RWPE1 (cell line): ENCODE data around the gene MEX3A.

ENCODE experiments used
- CTCF ChIA-PET: fragments of 350-600 bp; sonication (Branson Sonifier 250); formaldehyde crosslinking; extraction: SDS; loops from one replicate; lab custom pipeline; 2021; lab: Yijun Ruan, JAX
- POLR2A ChIA-PET: fragments of 400-600 bp; formaldehyde crosslinking; extraction: SDS; loops from one replicate; lab custom pipeline; 2020; ENCODE audit warnings: antibody characterized with exemption; ENCODE audit not compliant: low non-redundant PET; lab: Yijun Ruan, JAX
- DNase-seq: peaks from one replicate; pipeline ENCODE4 v3.0.0; 2012; ENCODE audit warnings: low spot score
- H3K27ac ChIP-seq: fragments of 450-650 bp; 2 replicates; pipeline ENCODE4 v1.5.1; 2017
- TF ChIP-seq, protein P1 (sequence below): fragments of 450-650 bp; conservative IDR thresholded peaks from 2 replicates; pipeline ENCODE4 v1.5.1; 2017; ENCODE audit warnings: low read depth, mild to moderate bottlenecking

MEX3A gene

DNA sequence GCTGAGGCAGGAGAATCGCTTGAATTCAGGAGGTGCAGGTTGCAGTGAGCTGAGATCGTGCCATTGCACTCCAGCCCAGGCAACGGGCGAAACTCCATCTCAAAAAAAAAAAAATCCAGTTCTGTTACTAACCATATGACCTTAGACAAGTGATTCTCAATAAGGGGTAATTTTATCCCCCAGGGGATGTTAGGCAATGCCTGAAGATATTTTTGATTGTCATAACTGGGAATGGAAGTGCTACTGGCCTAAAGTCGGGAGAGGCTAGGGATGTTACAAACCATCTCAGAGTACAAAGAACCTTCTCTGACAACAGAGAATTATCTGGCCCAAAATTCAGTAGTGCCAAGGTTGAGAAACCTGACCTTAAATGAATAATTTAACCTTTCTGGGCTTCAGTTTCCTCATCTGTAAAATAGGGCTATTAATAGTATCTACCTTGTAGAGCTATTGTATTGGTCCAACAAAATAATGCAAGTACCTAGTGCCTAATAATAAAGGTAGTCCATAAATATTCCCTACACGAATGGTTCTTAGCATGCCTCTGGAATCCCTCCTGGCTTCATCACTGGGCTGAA is 26.5 kb upstream of the MEX3A start:
- CTCF ChIA-PET, result interaction anchor here (1.4 to 2.2 kb wide), 2 partner anchors 12 to 21 kb away, joined by 5 to 12 read pairs; no protein-coding TSS in a partner anchor
- POLR2A ChIA-PET, result no interaction called here
- DNase-seq, result no peak
- peak overlapping the region; percentile 54 for H3K27ac ChIP-seq
- TF ChIP-seq, protein P1, sequence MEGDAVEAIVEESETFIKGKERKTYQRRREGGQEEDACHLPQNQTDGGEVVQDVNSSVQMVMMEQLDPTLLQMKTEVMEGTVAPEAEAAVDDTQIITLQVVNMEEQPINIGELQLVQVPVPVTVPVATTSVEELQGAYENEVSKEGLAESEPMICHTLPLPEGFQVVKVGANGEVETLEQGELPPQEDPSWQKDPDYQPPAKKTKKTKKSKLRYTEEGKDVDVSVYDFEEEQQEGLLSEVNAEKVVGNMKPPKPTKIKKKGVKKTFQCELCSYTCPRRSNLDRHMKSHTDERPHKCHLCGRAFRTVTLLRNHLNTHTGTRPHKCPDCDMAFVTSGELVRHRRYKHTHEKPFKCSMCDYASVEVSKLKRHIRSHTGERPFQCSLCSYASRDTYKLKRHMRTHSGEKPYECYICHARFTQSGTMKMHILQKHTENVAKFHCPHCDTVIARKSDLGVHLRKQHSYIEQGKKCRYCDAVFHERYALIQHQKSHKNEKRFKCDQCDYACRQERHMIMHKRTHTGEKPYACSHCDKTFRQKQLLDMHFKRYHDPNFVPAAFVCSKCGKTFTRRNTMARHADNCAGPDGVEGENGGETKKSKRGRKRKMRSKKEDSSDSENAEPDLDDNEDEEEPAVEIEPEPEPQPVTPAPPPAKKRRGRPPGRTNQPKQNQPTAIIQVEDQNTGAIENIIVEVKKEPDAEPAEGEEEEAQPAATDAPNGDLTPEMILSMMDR, result no peak

DNA sequence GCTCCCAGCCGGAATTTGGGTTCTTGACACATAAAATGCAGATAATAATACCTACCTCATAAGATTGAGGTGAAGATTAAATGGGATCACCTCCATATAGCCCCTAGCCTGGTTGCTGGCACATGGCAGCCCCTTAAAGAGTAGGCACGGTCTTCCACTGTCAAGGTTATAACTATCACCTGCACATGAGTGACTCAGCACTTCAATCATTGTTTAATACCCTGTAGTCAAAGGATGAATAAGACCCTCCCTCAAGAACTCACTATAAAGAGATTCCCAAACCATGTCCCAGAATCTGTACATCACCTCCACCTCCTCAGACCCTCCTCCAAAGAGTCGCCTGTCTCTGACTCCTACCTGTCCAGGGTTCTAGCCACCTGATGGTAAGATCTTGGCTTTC is 25.8 kb upstream of the MEX3A start:
- POLR2A ChIA-PET, result no interaction called here
- TF ChIP-seq, protein P1, result no peak
- no peak for DNase-seq
- CTCF ChIA-PET, result interaction anchor here (1.4 to 1.8 kb wide), 2 partner anchors 11 to 22 kb away, joined by 5 to 6 read pairs; no protein-coding TSS in a partner anchor
- H3K27ac ChIP-seq, result peak overlapping the region; percentile 98

DNA sequence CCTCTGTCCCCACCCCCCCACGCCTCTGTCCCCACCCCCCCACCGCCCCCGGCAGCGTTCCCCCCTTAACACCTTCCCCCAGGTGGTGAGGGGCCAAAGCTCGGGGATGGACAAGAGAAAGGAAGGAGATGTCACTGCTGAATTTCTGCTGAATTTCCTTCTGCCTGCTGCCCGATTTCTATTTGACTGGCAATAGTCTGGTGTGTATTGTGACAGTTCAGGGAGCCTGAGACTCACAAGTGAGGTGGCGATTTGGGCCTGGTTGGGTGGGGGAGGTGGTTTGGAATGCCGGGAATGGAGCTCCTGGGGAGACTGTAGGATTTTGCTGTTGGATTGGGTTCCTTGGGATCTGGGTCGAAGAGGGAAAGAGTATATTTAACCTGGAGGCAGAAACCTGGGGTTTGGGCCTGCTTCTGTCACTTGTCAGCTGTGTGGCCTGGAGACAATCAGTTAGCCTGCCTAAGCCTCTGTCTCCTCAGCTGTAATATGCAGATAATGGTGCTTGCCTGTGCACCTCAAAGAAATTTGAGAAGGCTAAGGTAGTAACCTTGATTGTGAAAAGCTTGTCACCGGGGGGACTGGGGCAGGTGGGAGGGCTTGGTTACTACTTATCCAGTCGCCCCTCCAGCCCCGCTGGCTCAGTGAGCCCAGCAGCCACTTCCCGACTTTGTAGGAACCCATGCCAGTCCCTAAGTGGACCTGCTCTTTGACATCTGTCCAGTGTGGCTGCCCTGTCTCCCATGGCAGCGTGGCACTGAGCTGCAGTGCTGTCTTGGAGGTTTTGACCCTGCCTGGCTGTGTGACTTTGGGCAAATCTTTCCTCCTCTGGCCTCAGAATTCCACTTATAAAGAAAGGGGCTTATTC is 24.6 kb upstream of the MEX3A start:
- no peak for DNase-seq
- CTCF ChIA-PET, result interaction anchor here (0.6 to 1.8 kb wide), 2 partner anchors 10 to 25 kb away, joined by 3 to 6 read pairs; no protein-coding TSS in a partner anchor
- POLR2A ChIA-PET, result interaction anchor here (0.6 to 1.0 kb wide), 2 partner anchors 8 to 11 kb away, joined by 3 to 10 read pairs; partner anchors contain the start of gene LMNA
- peak overlapping the region; percentile 98 for H3K27ac ChIP-seq
- TF ChIP-seq, protein P1, result no peak

DNA sequence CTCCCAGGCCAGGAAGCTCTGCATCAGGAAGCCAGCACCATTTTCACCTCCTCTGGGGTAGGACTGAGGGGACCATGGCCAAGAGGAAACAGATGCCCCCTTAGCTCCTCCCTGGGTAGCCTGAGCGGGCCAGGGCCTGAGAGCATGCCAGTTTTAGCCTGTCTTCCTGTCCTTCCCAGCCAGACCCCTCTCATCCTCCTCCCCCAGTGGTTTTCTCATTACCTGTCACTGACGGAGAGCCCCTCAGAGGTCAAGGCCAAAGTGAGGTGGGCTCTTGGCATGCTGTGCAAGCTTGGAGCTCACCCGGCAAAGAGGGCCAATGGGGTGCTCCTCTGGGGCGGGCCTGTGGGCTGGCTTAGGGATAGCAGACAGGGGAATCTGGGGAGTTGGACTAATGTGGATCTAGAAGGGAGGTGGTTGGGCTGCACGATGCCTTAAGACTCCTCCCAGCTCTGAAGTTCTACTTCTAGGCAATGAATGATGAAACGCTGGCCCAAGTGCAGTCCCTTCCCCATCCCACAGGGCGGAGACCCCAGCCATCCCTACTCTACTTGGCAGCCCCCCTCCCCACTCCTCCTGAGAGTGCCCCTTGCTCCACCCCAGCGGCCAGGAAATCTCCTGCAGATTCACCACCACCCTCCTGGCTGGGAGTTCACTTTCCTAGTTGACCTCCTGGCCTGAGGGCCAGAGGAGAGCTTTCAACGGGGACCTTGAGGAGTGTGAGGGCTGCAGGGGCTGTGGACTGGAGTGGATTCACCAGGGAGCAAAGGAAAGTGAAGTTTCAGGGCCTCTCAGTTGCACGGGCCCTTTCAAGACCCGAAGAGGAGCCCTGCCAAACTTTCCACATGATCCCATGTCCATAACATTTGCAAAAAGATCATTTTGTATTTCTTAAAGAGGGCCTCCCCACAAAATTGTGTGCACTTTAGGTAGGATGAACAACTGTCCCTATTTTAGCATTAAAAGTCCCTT is 22.9 kb upstream of the MEX3A start:
- H3K27ac ChIP-seq, result peak overlapping the region; percentile 98
- TF ChIP-seq, protein P1, result no peak
- ChIA-PET POLR2A (interaction anchor here (0.5 kb wide), 1 partner anchor 142 kb away, joined by 3 read pairs; no protein-coding TSS in a partner anchor), CTCF (interaction anchor here (0.7 to 1.8 kb wide), 3 partner anchors 8 to 24 kb away, joined by 3 to 11 read pairs (median 5); no protein-coding TSS in a partner anchor)
- DNase-seq, result no peak

DNA sequence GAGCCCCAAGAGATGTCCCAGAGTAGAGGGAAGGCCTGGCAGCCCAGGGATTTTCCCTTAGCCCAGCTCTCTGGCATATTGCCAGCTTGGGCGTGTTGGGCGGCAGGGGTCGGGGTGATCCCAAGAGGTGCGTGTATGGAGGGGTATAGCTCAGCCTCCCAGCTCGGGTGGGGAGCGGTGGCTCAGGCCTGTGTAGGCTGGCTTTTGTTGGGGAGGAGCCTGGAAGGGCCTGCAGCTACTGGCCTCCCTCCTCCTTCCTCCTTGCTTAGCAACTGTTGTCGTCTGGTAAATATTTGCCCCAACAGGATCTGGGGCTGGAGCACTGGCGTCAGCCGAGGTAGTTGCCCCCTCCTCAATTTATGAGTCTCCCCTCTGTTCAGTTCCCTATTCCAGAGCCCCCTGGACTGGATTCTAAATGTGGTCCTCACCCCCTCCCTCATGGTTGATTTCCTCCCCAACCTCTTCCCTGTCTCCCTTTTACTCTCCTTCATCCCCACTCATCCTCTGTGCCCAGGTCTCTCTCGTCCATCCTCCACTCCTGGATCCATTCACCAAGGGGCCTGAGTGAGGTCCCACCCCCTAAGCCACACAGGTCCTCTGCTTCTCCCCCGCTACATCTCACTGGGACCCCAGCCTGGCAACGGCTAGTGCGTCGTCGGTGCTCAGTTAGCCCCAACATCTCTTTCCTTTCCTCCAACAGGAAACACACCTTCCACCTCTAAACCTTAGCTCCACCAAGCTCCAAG is 22.0 kb upstream of the MEX3A start:
- H3K27ac ChIP-seq, result peak overlapping the region; percentile 98
- ChIA-PET CTCF (interaction anchor here (1.5 to 2.5 kb wide), 3 partner anchors 8 to 25 kb away, joined by 5 to 11 read pairs (median 11); no protein-coding TSS in a partner anchor), POLR2A (interaction anchor here (0.5 to 1.0 kb wide), 3 partner anchors 12 to 169 kb away, joined by 3 to 13 read pairs (median 3); no protein-coding TSS in a partner anchor)
- TF ChIP-seq, protein P1, result no peak
- peak; percentile 94 for DNase-seq
